H9 (cell line): ENCODE measurements around the gene ATAD1. TPM values are rescaled to one million over a fixed set of nuclear protein-coding genes. Genes with fewer than 3 reads are reported as not detected.
A peak's percentile ranks its signal among the peaks of the same experiment; 100 is the strongest.

Experiments
- DNase-seq: peaks from one replicate; pipeline ENCODE4 v3.0.0-alpha.2; 2017
- H2AFZ ChIP-seq: one replicate; pipeline ENCODE4 v1.6.1; 2013; ENCODE audit warnings: mild to moderate bottlenecking, low read length, control low read depth, moderate library complexity
- H2AK5ac ChIP-seq: 2 replicates; pipeline ENCODE4 v1.6.1; 2013; ENCODE audit warnings: low read length, control low read depth, mixed read lengths; ENCODE audit not compliant: insufficient read length
- H2BK120ac ChIP-seq: one replicate; pipeline ENCODE4 v1.6.1; 2013; ENCODE audit warnings: low read depth, mild to moderate bottlenecking, low read length, control low read depth, inconsistent platforms; ENCODE audit not compliant: poor library complexity, severe bottlenecking
- H2BK12ac ChIP-seq: 2 replicates; pipeline ENCODE4 v1.6.1; 2013; ENCODE audit warnings: low read length, control low read depth, mixed read lengths, low read depth; ENCODE audit not compliant: insufficient read length
- H2BK15ac ChIP-seq: 2 replicates; pipeline ENCODE4 v1.6.1; 2013; ENCODE audit warnings: low read depth, low read length, control low read depth
- H2BK20ac ChIP-seq: one replicate; pipeline ENCODE4 v1.6.1; 2013; ENCODE audit warnings: low read depth, mild to moderate bottlenecking, low read length, control low read depth, inconsistent platforms; ENCODE audit not compliant: poor library complexity, severe bottlenecking
- H2BK5ac ChIP-seq: 2 replicates; pipeline ENCODE4 v1.6.1; 2013; ENCODE audit warnings: low read length, control low read depth, mixed read lengths; ENCODE audit not compliant: insufficient read length
- H3K14ac ChIP-seq: 2 replicates; pipeline ENCODE4 v1.6.1; 2013; ENCODE audit warnings: low read length, control low read depth; ENCODE audit not compliant: insufficient read depth
- H3K18ac ChIP-seq: 2 replicates; pipeline ENCODE4 v1.6.1; 2013; ENCODE audit warnings: low read depth, mild to moderate bottlenecking, mixed read lengths, low read length, control low read depth; ENCODE audit not compliant: insufficient read length
- H3K23ac ChIP-seq: 2 replicates; pipeline ENCODE4 v1.6.1; 2013; ENCODE audit warnings: low read length, control low read depth, mixed read lengths, low read depth; ENCODE audit not compliant: insufficient read length
- H3K23me2 ChIP-seq: 2 replicates; pipeline ENCODE4 v1.6.1; 2013; ENCODE audit warnings: low read depth, mild to moderate bottlenecking, mixed read lengths, low read length, control low read depth; ENCODE audit not compliant: insufficient read length, poor library complexity, severe bottlenecking
- H3K27ac ChIP-seq: 2 replicates; pipeline ENCODE4 v1.5.1; 2013; ENCODE audit warnings: low read length, control low read depth, mixed read lengths, low read depth; ENCODE audit not compliant: insufficient read length
- H3K27me3 ChIP-seq: 2 replicates; pipeline ENCODE4 v1.6.1; 2013; ENCODE audit warnings: low read length, control low read depth, inconsistent platforms; ENCODE audit not compliant: insufficient read depth
- H3K4ac ChIP-seq: 2 replicates; pipeline ENCODE4 v1.6.1; 2013; ENCODE audit warnings: low read depth, mild to moderate bottlenecking, control low read depth, inconsistent platforms, low read length, moderate library complexity
- H3K4me1 ChIP-seq: 2 replicates; pipeline ENCODE4 v1.6.1; 2013; ENCODE audit warnings: low read length, control low read depth, inconsistent platforms; ENCODE audit not compliant: insufficient read depth
- H3K4me2 ChIP-seq: 2 replicates; pipeline ENCODE4 v1.6.1; 2013; ENCODE audit warnings: low read length, control low read depth, mixed read lengths; ENCODE audit not compliant: insufficient read length, insufficient read depth
- H3K56ac ChIP-seq: 2 replicates; pipeline ENCODE4 v1.6.1; 2013; ENCODE audit warnings: low read depth, mild to moderate bottlenecking, mixed read lengths, low read length, control low read depth; ENCODE audit not compliant: insufficient read length
- H3K79me1 ChIP-seq: 2 replicates; pipeline ENCODE4 v1.6.1; 2013; ENCODE audit warnings: low read depth, mild to moderate bottlenecking, moderate library complexity, low read length, control low read depth, inconsistent platforms; ENCODE audit not compliant: insufficient read depth, poor library complexity, severe bottlenecking
- H3K79me2 ChIP-seq: 2 replicates; pipeline ENCODE4 v1.6.1; 2013; ENCODE audit warnings: low read length, control low read depth, inconsistent platforms; ENCODE audit not compliant: insufficient read depth
- H3K9ac ChIP-seq: 2 replicates; pipeline ENCODE4 v1.6.1; 2013; ENCODE audit warnings: low read length, control low read depth, mixed read lengths; ENCODE audit not compliant: insufficient read length; ENCODE audit errors: extremely low read depth
- H3K9me3 ChIP-seq: one replicate; pipeline ENCODE4 v1.6.1; 2013; ENCODE audit warnings: low read depth, low read length, inconsistent platforms; ENCODE audit not compliant: control insufficient read depth
- H3T11ph ChIP-seq: one replicate; pipeline ENCODE4 v1.6.1; 2013; ENCODE audit warnings: mild to moderate bottlenecking, low read length, control low read depth, inconsistent platforms
- H4K20me1 ChIP-seq: one replicate; pipeline ENCODE4 v1.6.1; 2013; ENCODE audit not compliant: control insufficient read depth, insufficient read length, insufficient read depth
- H4K5ac ChIP-seq: 2 replicates; pipeline ENCODE4 v1.6.1; 2013; ENCODE audit warnings: low read depth, mild to moderate bottlenecking, mixed read lengths, low read length, control low read depth; ENCODE audit not compliant: insufficient read length
- H4K8ac ChIP-seq: replicated peaks from 2 replicates; pipeline ENCODE4 v1.6.1; 2013; ENCODE audit warnings: low read length, control low read depth, mixed read lengths, low read depth; ENCODE audit not compliant: insufficient read length
- H4K91ac ChIP-seq: 2 replicates; pipeline ENCODE4 v1.6.1; 2013; ENCODE audit warnings: low read depth, mild to moderate bottlenecking, moderate library complexity, mixed read lengths, low read length, control low read depth; ENCODE audit not compliant: insufficient read length
- H3K27ac Mint-ChIP-seq, 3 experiments: 2 replicates in 2 of 3; 3 replicates in 1 of 3; pipeline ENCODE4 v1.8.0; 2020 to 2021; ENCODE audit warnings: mixed read lengths in 3 of 3, mild to moderate bottlenecking in 1 of 3, moderate library complexity in 1 of 3
- H3K27me3 Mint-ChIP-seq: 2 replicates; pipeline ENCODE4 v1.8.0; 2021; ENCODE audit warnings: low read depth, mild to moderate bottlenecking, moderate library complexity, mixed read lengths
- H3K36me3 Mint-ChIP-seq, 3 experiments: 2 replicates in 2 of 3; 3 replicates in 1 of 3; pipeline ENCODE4 v1.8.0; 2020 to 2021; ENCODE audit warnings: low read depth in 3 of 3, mixed read lengths in 3 of 3; ENCODE audit not compliant: insufficient read depth in 1 of 3
- H3K4me1 Mint-ChIP-seq, 2 experiments: 2 replicates each; pipeline ENCODE4 v1.8.0; 2020; ENCODE audit warnings: mixed read lengths in 2 of 2
- H3K4me3 Mint-ChIP-seq, 2 experiments: 2 replicates in 1 of 2; 3 replicates in 1 of 2; pipeline ENCODE4 v1.8.0; 2020 to 2021; ENCODE audit warnings: mild to moderate bottlenecking in 2 of 2, mixed read lengths in 2 of 2, moderate library complexity in 1 of 2
- H3K9me3 Mint-ChIP-seq, 2 experiments: 2 replicates in 1 of 2; 3 replicates in 1 of 2; pipeline ENCODE4 v1.8.0; 2020; ENCODE audit warnings: mild to moderate bottlenecking in 2 of 2, mixed read lengths in 2 of 2, moderate library complexity in 1 of 2
- CTCF ChIP-seq: fragments of 200-600 bp; sonication (generic); conservative IDR thresholded peaks from 3 replicates; pipeline ENCODE4 v1.8.0; 2021; ENCODE audit warnings: antibody characterized with exemption, mild to moderate bottlenecking
- WGBS: extraction: QIAGEN DNeasy Blood & Tissue Kit; methylation state at CpG from one replicate; pipeline ENCODE4 v1.1.7; 2013; ENCODE audit warnings: missing lambda C conversion rate, low lambda C conversion rate, mixed read lengths; ENCODE audit not compliant: insufficient read length; ENCODE audit errors: extremely low coverage; 5-methylcytosine and 5-hydroxymethylcytosine counted together
- total RNA-seq: library from RNA; stranded (reverse); gene quantifications from 2 replicates; pipeline ENCODE4 v1.2.1, GENCODE V29; 2021

Gene ATAD1
- total RNA-seq, 1 experiment from 2014 or later: 38.7 TPM

- H3T11ph ChIP-seq: no peak within 1 kb of the TSS
- H2BK120ac ChIP-seq: no peak within 1 kb of the TSS
- H4K8ac ChIP-seq: no peak within 1 kb of the TSS
- peak within 1 kb of the TSS; percentile 97 to 99 for H3K4me3 Mint-ChIP-seq
- DNase-seq: peak; percentile 89
- H3K27ac Mint-ChIP-seq: peak within 1 kb of the TSS; percentile 97 to 99 (median 99)
- H2BK20ac ChIP-seq: no peak within 1 kb of the TSS
- peak within 1 kb of the TSS; percentile 64 for H3K14ac ChIP-seq
- no peak within 1 kb of the TSS; the same call in 1 of the 2 replicates for H3K4ac ChIP-seq
- peak within 1 kb of the TSS; percentile 1 for H3K56ac ChIP-seq
- peaks cover 0 to 5% (median 0%) of the 10 kb centered on the region in 3 experiments; a peak in 4 of 7 replicates for H3K36me3 Mint-ChIP-seq
- H3K9me3 Mint-ChIP-seq: no peaks in the 10 kb centered on the region; a peak in 1 of 5 replicates
- H4K5ac ChIP-seq: peak within 1 kb of the TSS; percentile 34
- no peak within 1 kb of the TSS for H4K91ac ChIP-seq
- peak within 1 kb of the TSS; percentile 88 for H3K9ac ChIP-seq
- no CpG with 5 or more reads among the region's 89 CpGs for WGBS
- no peaks in the 10 kb centered on the region for H3K27me3 ChIP-seq
- H2BK5ac ChIP-seq: no peak within 1 kb of the TSS
- no peaks in the 10 kb centered on the region for H4K20me1 ChIP-seq
- no peak within 1 kb of the TSS for H2BK15ac ChIP-seq
- peaks cover 17% of the 10 kb centered on the region for H3K23me2 ChIP-seq
- H3K23ac ChIP-seq: no peak within 1 kb of the TSS
- peaks cover 8% of the 10 kb centered on the region; the same call in 1 of the 2 replicates for H3K27me3 Mint-ChIP-seq
- H3K18ac ChIP-seq: peak within 1 kb of the TSS; percentile 49
- H3K27ac ChIP-seq: peak within 1 kb of the TSS; percentile 49
- TF ChIP-seq CTCF: no peak
- no peak within 1 kb of the TSS for H2BK12ac ChIP-seq
- H3K79me1 ChIP-seq: no peaks in the 10 kb centered on the region
- no peaks in the 10 kb centered on the region for H3K9me3 ChIP-seq
- H3K79me2 ChIP-seq: peaks cover 24% of the 10 kb centered on the region; the same call in 1 of the 2 replicates
- H3K4me1 Mint-ChIP-seq: peaks cover 35% of the 10 kb centered on the region in 2 experiments
- H2AK5ac ChIP-seq: no peak within 1 kb of the TSS
- no peaks in the 10 kb centered on the region for H3K4me1 ChIP-seq
- peak within 1 kb of the TSS; percentile 96 for H3K4me2 ChIP-seq
- no peak within 1 kb of the TSS for H2AFZ ChIP-seq
These were observed 45.3 kb upstream of the ATAD1 start, which contains the start of the genes KLLN and PTEN for GRCh38 chr10:87863053-87863943. TSS of gene KLLN (minus strand) at chr10:87863533. CDS start at chr10:87862487, 1,046 bp downstream. TSS of gene PTEN (plus strand) at chr10:87863625. CDS start at chr10:87864470, 845 bp downstream.
